C4-2B (cell line): ENCODE measurements around the gene PCSK5.
A peak's percentile ranks its signal among the peaks of the same experiment; 100 is the strongest.

Source experiments
- H3K27ac ChIP-seq: fragments of 450-650 bp; 2 replicates; pipeline ENCODE4 v1.5.1; 2017
- CTCF ChIP-seq: fragments of 450-650 bp; conservative IDR thresholded peaks from 2 replicates; pipeline ENCODE4 v1.5.1; 2017; ENCODE audit warnings: mild to moderate bottlenecking
- ZFX ChIP-seq: fragments of 450-650 bp; IDR thresholded peaks from 2 replicates; pipeline ENCODE4 v1.6.1; 2017

The PCSK5 gene

GRCh38 chr9:76377791-76378190 is 487.3 kb downstream of the PCSK5 start:
- TF ChIP-seq CTCF (no peak), ZFX (no peak)

GRCh38 chr9:76378367-76379073 is 488.0 kb downstream of the PCSK5 start:
- no peak overlapping the region for H3K27ac ChIP-seq
- TF ChIP-seq CTCF (no peak), ZFX (no peak)

More at GRCh38 chr9:76377791-76378190, 487.3 kb downstream of the PCSK5 start:
- H3K27ac ChIP-seq = no peak overlapping the region

GRCh38 chr9:76379494-76379893 is 489.0 kb downstream of the PCSK5 start:
- no peak overlapping the region for H3K27ac ChIP-seq
- TF ChIP-seq ZFX (no peak), CTCF (no peak)

GRCh38 chr9:76390656-76391055 is 500.2 kb downstream of the PCSK5 start:
- no peak overlapping the region for H3K27ac ChIP-seq
- TF ChIP-seq ZFX = no peak
- TF ChIP-seq CTCF = no peak

GRCh38 chr9:76394195-76394959 is 503.9 kb downstream of the PCSK5 start, which contains the start of gene RFK:
Gene RFK, minus strand, starts transcription at chr9:76394426. Its CDS starts 255 bp downstream, at chr9:76394171.
- TF ChIP-seq CTCF (peak; percentile 66), ZFX (peak; percentile 67)
- H3K27ac ChIP-seq = peak within 1 kb of the TSS; percentile 96

- no peak for TF ChIP-seq CTCF
- H3K27ac ChIP-seq = peak overlapping the region; percentile 96
Measured at GRCh38 chr9:76394960-76395252, 504.4 kb downstream of the PCSK5 start.

- no peak for TF ChIP-seq CTCF
- peak overlapping the region; percentile 96 for H3K27ac ChIP-seq
Measured at GRCh38 chr9:76395381-76395780, 504.9 kb downstream of the PCSK5 start.
